SK-N-DZ (cell line): ENCODE measurements around the gene TMEM39B.
"Not testable (repeated sequence)": the region's sequence is repeated elsewhere in the genome, so short reads cannot be mapped to it uniquely, and the experiment has no call there.

Experiments
- DNase-seq: peaks from one replicate; pipeline ENCODE4 v3.0.0-alpha.2; 2015; ENCODE audit warnings: low spot score

The TMEM39B gene

DNA sequence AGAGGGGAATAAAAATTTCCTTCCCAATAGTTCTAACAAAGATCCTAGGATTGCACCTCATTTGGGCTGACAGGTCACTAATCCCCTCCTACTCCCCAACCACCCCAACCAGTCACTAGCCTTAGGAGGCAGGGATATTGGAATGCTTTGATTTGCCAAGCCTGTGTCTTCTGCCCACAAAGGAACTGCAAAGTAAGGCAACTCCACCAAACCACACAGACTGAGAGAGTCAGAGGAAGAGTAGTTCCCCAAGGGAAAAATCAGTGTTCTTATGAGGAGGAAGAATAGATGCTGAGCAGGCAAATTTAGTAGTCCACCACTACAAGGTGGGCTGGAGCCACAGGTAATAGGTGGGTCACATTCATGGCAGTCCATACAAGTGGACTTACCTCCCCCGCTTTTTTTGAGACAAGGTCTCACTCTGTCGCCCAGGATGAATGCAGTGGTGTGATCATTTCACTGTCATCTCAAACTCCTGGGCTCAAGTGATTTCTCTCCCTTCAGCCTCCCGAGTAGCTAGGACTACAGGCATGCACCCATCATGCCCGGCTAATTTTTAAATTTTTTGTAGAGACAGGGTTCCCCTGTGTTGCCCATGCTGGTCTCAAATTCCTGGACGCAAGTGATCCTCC is 3.7 kb upstream of the TMEM39B start:
- no peak for DNase-seq

DNA sequence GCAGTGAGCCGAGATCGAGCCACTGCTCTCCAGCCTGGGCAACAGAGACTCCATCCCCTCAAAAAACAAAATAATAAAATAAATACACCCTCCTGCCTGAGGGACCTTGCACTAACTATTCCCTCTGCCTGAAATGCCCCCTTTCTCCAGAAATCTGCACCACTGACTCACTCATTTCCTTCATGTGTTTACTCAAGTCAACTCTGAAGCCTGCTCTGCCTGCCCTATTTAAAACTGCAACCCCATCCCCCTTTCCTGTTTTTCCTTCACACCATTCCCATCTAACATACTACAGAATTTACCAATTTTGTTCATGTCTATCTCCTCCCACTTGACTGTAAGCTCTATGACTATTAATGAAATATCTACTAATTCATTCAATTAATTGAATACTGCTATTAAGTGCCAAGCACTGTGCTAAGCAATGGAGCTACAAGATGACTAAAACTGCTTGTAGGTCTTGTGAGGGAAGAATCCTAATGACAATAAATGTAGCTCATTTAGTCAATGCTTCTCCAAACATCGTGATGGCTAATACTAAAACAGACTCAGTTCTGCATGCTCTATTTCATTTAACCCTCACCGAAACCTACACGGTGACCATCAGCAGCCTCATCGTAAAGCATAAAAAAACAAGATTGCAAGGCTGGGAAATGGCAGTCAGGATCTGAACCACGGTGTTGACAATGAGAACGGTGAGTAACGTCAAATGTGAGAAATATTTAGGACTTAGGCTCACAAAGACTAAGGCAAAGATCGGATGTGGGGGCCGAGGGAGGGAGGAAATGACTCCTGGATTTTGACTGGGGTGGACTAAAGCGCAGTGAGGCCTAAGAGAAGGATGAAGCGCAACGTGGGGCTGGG is 749 bp upstream of the TMEM39B start:
- no peak for DNase-seq

DNA sequence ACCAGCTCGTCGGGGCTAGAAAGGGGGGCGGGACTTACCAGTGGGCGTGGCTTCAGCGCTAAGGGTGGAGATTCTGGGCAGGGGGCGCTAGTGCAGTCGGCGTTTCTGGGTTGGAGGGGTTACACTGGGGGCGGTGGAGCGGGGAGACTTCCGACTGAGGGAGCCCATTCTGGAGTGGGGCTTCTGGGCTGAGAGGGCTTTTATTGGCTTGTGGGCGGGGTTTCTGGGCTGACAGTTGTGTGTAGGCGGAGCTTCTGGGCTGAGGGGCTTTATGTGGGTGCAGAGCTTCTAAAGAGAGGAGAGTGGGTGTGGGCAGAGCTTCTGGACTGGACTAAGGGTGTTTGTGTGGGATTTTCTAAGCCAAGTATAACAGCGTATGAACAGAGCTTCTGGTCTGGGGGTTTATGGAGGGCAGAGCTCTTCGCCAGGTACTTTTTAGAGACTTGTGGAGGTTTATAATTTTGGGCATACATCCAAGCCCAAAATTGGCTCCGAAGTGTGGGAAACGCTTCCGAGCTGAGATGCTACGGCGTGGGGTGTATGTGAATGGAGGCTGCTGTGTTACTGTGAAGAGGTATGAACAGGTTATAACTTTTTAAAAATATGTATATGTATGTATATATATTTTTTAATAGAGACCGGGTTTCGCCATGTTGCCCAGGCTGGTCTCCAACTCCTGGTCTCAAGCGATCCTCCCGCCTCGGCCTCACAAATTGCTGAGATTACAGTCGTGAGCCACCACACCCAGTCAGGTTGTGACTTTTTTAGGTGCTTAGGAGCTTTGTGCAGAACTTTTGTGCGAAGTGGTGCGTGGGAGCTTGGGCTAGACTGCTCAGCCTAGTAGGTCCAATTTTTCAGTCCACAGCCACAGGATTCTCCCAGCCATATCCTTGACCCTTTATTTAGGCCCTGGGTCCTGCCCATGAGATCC is 825 bp downstream of the TMEM39B start:
- peak; percentile 94 for DNase-seq

DNA sequence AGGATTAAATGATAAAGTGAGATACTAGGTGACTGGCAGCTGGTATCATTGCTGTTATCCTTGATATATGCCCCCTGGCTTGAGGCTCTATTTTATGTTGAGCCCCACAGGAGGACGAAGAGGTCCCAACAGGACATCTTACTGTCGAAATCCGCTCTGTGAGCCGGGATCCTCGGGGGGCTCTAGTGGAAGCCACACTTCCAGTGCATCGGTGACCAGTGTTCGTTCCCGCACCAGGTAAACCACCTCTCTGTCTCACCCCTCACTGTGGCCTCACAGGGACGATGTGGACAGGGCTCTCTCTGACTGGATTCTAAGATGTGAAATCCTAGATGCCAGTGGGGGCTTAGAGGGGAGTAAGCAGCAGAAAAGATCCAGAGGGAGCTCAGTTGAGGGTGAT is 2.1 kb downstream of the TMEM39B start:
- no peak for DNase-seq

DNA sequence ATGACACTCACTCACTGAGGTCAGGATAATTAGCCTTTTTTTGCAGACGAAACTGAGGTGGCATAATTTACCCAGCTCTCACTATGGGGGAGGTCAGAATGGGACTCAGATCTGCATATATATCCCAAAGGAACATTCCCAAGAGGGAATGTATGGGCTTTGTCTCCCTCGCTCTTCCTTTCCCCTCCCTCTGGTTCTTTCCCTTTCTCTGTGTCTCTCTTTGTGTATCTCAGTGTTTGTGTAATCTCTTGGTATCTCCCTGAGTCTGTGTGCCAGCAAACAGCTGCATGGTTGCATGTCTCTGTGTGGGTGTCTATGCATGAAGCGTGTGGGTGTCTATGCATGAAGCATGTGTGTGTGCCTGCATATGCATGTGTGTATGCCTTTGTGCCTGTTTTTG is 4.7 kb downstream of the TMEM39B start:
- DNase-seq: no peak

DNA sequence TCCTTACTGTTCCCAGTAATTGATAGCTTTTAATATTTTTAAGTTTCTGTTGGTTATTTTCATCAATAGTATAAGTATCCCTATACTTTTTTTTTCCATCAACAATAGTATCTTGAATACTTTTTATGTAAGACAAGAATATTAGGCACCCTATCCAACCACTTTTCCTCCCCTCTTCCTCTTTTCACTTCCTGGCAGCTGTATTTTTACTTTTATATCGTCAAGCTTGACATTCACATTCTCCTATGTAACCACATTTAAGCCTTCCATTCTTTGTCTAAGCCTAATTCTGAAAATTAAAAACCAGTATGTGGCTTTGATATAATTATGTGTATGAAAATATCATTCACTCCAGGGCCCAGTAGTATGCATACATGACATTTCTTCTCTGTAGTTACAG is 9.3 kb downstream of the TMEM39B start:
- DNase-seq: no peak

DNA sequence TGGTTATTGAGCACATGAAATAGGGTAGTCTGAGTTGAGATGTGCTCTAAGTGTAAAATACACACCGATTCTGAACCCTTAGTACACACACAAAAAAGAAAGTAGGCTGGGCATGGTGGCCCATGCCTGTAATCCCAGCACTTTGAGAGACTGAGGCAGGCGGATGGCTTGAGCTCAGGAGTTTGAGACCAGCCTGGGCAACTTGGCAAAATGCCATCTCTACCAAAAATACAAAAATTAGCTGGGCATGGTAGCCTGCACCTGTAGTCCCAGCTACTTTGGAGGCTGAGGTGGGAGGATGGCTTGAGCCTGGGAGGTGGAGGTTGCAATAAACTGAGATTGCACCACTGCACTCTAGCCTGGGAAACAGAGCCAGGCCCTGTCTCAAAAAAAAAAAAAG is 13.6 kb downstream of the TMEM39B start:
- not testable (repeated sequence) for DNase-seq

DNA sequence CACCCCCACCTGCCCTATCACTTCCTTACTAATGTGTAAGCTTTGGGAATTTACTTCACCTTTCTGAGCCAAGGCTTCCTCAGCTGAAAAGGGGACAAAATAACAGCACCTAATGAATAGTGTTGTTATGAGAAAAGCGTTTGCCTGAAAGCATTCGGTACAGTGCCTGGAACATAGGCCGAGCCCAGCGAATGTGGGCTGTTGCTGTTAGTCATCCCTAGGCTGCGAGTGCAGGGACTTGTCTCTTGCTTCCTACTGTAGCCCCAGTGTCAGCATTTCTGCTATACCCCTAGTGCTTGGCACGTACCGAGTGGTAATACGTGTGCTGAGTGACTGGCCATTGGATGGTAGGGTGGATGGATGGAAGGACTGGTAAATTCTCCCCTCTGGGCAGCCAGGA is 18.4 kb downstream of the TMEM39B start:
- no peak for DNase-seq

DNA sequence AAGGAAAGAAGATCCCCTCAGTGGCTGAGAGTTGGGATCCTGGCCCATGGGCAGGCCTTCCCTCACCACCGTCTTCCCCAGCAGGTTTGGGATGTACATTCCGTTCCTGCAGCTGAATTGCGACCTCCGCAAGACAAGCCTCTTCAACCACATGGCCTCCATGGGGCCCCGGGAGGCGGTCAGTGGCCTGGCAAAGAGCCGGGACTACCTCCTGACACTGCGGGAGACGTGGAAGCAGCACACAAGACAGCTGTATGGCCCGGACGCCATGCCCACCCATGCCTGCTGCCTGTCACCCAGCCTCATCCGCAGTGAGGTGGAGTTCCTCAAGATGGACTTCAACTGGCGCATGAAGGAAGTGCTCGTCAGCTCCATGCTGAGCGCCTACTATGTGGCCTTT is 18.9 kb downstream of the TMEM39B start:
- no peak for DNase-seq

DNA sequence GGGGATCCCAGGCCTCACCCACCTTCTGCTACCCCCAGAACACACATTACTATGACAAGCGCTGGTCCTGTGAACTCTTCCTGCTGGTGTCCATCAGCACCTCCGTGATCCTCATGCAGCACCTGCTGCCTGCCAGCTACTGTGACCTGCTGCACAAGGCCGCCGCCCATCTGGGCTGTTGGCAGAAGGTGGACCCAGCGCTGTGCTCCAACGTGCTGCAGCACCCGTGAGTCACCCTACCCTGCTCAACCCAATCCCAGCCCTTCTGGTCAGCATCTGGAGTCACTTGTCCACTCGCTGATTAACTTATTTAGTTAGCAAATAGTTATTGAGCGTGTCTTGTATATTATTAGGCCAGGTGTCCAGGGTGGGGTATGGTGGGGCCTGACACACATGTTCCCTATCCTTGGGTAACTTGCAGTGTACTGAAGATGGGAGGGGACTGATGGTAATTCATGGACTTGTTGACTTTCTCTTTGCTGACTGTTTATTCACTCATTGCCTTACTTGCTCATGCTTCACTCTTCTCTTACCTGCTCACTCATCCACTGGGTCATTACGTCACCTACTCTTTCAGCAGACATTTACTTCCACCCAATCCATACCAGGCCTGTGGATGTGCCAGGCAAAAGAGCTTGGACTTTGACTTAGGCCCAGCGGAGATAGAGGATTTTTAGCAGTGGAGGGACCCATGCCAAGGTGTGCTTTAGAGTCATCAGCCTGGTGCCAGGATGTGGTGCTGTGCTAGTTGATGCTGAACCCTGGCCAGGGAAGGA is 22.2 kb downstream of the TMEM39B start:
- no peak for DNase-seq

DNA sequence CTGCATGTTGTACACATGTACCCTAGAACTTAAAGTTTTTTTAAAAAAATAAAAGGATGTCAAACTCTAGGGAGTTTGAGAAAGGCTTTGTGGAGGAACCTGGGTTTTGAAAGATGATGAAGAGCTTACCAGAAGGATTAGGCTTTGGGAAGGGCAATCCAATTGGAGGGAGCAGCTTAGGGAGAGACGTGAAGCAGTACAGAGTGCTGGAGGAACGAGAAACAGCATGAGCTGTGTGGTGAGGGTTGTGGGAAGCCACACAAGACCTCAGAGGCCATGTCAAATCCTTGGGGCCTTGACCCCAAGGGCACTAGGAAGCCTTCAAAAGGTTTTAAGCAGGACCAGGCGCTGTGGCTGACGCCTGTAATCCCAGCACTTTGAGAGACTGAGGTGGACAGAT is 26.7 kb downstream of the TMEM39B start:
- no peak for DNase-seq

DNA sequence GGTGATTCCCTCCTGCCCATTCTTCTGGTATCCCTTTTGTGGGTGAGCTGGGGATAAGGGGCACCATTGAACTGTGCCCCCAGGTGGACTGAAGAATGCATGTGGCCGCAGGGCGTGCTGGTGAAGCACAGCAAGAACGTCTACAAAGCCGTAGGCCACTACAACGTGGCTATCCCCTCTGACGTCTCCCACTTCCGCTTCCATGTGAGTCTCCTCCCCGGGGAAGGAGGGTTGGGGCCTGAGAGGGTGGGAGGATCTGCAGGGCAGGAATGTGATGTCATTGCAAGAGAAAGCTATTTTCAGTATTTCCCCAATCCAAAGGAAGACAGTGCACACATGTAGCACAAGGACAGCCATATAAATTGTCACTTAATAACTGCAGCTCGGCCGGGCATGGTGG is 27.6 kb downstream of the TMEM39B start:
- DNase-seq: no peak

DNA sequence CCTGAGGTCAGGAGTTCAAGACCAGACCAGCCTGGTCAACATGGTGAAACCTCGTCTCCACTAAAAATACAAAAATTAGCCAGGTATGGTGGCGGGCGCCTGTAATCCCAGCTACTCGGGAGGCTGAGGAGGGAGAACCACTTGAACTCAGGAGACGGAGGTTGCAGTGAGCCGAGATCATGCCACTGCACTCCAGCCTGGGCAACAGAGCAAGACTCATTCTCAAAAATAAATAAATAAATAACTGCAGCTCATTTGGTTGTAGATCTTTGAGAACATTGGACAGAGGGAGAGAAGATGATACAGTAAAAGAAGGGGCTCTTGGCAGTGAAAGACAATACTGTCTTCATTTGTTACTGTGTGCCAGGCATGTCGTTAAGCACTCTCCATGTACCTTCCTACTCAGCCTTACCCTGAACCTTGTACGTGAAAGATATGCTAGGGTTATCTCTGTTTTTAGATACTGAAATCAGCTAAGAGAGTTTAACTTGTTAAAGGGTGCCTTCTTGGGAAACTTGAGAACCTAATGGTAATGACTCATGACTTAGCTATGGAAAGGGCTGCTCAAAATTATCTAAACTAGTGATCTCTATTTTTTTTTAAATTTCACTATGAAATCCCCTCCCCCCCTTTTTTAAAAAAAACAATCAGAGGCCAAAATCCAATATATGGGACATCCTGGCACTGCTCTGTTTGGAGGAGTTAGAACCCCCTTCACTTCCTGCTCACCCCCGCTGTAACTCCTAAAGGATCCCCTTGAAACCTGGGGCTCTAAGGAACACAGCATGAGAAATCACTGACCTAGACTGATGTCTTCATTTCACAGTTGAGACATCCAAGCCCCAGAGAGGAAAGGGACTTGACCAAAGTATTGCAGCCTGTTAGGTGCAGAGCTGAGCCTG is 28.3 kb downstream of the TMEM39B start:
- no peak for DNase-seq

DNA sequence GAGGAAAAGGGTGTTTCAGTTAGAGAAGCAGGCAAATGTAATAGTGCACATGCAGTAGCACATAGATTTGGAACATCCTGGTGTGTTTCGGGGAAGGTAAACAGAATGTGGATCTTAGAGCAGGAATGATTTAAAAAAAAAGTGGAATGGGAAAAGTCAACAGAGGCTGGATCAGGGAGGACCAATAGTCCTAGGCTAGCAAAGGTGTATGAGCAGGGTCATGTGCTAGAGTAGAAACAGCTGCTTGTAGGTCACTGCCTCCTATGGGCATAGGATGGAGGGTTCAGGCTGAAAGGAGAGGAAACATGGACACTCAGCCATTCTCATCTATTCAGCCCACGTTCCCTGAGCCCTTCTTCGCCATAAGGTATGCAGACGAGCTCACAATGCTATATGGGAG is 31.4 kb downstream of the TMEM39B start:
- DNase-seq: no peak

DNA sequence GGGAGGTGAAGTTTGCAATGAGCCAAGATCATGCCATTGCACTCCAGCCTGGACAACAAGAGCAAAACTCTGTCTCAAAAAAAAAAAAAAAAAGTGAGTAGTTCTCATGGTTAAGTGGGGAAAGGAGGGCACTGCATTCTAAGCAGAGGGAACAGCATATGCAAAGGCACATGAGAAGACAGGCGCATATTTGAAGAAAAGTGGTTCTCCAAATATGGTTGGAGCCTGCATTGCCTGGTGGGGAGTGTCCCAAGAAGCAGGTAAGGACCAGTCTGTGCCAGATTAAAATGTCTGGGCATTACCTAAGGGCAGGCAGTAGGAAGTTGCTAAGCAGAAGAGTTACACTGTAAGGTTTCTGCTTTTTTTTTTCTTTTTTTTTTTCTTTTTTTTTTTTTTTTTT is 32.6 kb downstream of the TMEM39B start:
- no peak for DNase-seq

DNA sequence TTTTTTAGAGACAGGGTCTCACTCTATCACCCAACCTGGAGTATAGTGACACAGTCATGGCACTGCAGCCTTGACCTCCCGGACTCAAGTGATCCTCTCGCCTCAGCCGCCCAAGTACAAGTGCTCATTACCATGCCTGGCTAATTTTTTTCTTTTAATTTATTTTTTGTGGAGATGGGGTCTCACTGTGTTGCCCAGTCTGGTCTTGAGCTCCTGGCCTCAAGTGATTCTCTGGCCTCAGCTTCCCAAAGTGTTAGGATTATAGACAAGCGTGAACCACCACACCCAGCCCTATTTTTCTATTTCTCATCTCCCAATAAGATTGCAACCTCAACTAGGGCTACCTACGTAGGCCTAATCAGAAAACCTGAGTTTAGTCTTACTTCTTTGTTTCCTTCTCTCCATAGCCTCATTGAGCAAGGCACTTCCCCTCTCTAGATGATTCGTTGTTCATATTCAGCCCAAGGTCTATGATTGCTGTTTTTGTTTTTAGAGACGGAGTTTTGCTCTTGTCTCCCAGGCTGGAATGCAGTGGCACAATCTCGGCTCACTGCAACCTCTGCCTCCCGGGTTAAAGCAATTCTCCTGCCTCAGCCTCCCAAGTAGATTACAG is 34.0 kb downstream of the TMEM39B start:
- DNase-seq: no peak

DNA sequence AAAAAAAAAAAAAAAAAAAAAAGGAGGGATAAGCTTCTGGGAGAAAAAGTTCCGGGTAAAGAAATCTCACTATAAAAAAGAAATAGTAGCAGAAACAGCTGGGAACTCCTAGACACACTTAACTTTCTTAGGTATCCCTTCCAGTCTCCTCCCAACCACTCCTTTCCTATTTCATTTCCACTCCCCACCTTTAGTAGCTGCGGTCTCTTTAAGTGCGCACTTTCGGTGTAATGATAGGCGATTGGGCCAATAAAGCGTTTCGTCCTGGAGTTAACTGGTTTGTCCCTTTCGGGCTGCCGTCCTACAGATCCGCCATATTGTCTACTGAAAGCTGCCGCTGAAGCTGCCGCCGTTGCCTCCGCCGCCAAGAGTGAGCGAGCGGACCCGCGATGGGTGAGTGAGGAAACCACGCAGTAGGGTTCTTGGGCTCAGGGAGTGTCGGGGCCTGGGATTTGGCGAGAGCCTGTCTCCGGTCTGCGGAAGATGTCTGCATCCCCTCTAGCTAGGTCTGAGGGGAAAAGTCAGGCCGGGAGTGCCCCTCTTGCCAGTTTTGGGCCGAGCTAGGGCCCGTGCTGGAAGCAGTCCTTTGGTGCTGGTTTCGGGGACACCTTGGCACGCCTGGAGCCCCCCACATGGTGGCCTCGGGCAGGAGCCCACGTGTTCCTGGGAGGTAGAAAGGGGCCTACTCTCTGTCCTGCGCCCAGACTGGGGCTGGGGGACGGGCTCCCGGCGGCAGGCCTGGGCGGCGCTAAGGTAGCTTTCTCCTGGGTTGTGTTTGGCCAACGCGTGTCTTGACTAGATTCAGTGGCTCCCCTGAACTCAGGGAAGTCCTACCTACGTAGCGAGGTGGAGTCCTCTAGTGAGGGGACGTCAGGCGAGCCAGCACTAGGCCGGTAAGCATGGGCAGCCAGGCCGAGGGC is 35.3 kb downstream of the TMEM39B start, which contains the start of gene KPNA6:
Gene KPNA6, plus strand, starts transcription at position 315 of the 920 bp plus-strand sequence. Its CDS starts 75 bp downstream, at position 390.
- peak; percentile 95 for DNase-seq

DNA sequence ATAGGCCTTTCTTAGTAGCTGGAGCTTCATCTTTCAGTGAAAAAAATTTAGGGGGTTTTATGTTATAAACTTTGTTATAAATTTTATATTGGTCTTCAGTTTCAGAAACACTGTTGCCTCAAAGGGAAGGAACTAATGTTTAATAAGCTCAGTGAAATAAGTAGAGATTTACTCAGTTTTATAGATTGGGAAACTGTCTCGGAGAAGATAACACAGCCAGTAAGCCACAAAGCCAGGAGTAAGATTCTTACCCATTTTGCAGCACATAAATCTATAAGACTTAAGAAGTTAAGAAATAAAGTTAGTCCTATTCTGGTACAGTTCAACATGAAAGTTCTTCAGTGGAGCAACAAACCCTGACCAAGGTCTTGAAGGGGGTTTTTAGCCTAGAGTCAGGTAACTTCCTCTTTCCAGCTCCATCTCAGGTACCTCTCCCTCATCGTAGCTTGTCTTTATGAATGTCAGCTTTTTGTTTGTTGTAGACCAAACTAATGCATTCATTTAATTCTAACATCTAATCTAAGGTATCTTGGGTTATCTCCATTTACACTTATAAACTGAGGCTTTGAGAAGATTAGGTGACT is 38.4 kb downstream of the TMEM39B start:
- no peak for DNase-seq
